Midbrain (tissue), 1 donor: ENCODE results near the gene PLOD3.
"Not testable (repeated sequence)": the region's sequence is repeated elsewhere in the genome, so short reads cannot be mapped to it uniquely, and the experiment has no call there.

Experiments used
- DNase-seq: peaks from one replicate; lab custom pipeline; 2025; lab: John Stamatoyannopoulos, UW

The PLOD3 gene, protein sequence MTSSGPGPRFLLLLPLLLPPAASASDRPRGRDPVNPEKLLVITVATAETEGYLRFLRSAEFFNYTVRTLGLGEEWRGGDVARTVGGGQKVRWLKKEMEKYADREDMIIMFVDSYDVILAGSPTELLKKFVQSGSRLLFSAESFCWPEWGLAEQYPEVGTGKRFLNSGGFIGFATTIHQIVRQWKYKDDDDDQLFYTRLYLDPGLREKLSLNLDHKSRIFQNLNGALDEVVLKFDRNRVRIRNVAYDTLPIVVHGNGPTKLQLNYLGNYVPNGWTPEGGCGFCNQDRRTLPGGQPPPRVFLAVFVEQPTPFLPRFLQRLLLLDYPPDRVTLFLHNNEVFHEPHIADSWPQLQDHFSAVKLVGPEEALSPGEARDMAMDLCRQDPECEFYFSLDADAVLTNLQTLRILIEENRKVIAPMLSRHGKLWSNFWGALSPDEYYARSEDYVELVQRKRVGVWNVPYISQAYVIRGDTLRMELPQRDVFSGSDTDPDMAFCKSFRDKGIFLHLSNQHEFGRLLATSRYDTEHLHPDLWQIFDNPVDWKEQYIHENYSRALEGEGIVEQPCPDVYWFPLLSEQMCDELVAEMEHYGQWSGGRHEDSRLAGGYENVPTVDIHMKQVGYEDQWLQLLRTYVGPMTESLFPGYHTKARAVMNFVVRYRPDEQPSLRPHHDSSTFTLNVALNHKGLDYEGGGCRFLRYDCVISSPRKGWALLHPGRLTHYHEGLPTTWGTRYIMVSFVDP

DNA sequence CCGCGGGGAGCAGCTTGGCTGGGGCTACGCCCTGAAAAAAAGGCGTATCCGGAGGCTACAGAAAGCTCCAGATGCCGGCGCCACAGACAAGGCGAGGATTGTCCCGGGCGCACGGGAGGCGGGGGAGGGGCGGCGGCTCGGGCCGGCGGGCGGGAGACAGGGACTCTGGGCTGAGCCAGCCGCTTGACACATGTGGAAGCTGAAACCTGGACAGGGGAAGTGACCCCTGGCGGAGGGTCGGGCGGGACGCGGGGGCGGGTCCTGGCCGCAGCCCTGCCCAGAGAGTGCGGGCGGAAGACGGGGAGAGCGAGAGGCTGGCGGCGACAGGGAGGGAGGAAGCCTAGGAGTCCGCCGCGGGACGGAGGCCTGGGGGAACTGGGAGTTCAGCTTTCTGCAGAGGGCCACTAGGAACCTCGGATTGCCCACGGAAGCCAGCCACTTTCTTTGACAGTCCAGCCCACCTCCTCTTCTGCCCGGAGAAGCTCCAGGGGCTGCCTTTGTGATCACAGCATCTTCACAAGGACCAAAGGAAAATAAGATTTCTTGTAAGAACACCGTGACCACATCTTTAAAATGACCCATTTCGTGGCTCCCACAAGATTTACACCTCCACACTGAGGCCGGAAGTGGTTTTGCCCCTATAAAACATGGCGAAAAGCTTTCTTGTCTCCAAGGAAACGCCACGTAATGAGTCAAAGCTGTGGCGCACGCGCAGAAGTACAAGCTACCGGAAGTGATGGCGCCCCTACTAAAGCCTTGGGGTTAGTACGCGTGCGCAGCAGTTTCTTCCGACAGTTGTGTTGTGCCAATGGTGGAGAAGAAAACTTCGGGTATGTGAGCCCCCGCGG, at the start of gene PLOD3, which contains the start of gene ZNHIT1:
TSS of gene PLOD3 (minus strand) at position 194 of the 848 bp plus-strand sequence. CDS start 307 bp downstream, outside the sequence.
TSS of gene ZNHIT1 (plus strand) at position 778 of the 848 bp plus-strand sequence. CDS start at position 809, 31 bp downstream.
- peak; percentile 98 for DNase-seq

DNA sequence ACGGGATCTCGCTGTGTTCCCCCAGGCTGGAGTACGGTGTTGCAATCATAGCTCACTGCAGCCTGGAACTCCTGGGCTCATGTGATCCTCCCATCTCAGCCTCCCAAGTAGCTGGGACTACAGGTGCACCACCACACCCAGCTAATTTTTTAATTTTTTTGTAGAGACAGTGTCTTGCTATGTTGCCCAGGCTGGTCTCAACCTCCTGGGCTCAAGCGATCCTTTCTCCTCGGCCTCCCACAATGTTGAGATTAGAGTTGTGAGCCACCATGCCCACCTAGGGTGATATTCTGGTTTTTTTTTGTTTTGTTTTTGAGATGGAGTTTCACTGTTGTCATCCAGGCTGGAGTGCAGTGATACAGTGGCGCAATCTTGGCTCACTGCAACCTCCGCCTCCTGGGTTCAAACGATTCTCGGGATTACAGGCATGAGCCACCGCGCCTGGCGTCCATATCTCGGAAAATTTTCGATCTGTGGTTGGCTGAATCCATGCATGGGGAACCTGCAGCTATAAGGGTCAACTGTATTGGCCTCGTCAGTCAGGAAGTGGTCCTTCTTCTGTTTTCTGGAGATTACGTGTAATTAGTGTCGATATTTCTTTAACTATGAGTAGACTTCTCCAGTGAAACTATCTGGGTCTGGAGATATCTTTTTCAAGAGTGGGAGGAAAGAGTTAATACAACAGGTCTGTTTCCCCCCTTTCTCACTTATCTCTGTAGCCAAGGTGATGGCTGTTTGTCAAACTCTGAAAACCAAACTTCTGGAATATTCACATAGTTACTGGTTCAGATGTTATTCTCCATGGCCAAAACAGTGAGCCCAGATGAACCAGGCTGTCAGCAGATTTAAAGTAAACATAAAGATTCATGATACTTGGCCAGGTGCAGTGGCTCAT, 48.5 kb upstream of the PLOD3 start:
- DNase-seq: no peak

- not testable (repeated sequence) for DNase-seq
Observed at GRCh38 chr7:101264102-101264706, 46.8 kb upstream of the PLOD3 start.

DNA sequence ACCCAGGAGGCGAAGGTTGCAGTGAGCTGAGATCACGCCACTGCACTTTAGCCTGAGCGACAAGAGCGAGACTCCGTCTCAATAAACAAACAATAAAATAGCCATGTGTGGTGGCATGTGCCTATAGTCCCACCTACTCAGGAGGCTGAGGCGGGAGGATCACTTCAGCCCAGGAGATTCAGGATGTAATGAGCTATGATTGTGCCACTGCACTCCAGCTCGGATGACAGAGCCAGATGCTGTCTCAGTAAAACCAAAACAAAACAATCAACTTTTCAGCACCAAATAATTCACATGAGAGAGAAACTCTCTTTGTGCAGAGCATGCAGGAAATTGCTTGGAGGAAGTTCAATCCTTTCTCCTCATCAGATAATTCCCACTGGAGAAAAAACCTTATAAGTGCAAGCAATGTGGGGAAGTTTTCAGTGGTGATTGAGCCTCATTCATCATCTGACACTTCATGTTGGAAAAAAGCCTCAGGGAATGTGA, 40.9 kb upstream of the PLOD3 start:
- no peak for DNase-seq

DNA sequence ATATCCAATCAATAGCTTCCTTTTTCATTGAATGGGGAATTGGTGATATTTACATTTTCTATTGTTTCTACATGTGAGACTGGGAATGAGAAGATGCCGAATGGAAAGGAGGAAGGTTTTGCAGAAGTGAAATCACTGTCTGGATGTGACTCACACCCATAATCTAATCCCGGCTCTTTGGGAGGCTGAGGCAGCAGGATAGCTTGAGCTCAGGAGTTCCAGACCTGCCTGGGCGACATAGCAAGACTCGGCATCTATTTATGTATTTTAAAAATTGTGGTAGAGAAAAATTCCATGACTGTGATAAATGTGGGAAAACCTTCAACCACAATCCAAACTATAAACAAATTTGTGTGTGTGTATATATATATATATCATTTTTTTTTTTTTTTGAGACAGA, 38.4 kb upstream of the PLOD3 start:
- DNase-seq: no peak

GRCh38 chr7:101253199-101253598, 35.8 kb upstream of the PLOD3 start:
- DNase-seq: not testable (repeated sequence)

DNA sequence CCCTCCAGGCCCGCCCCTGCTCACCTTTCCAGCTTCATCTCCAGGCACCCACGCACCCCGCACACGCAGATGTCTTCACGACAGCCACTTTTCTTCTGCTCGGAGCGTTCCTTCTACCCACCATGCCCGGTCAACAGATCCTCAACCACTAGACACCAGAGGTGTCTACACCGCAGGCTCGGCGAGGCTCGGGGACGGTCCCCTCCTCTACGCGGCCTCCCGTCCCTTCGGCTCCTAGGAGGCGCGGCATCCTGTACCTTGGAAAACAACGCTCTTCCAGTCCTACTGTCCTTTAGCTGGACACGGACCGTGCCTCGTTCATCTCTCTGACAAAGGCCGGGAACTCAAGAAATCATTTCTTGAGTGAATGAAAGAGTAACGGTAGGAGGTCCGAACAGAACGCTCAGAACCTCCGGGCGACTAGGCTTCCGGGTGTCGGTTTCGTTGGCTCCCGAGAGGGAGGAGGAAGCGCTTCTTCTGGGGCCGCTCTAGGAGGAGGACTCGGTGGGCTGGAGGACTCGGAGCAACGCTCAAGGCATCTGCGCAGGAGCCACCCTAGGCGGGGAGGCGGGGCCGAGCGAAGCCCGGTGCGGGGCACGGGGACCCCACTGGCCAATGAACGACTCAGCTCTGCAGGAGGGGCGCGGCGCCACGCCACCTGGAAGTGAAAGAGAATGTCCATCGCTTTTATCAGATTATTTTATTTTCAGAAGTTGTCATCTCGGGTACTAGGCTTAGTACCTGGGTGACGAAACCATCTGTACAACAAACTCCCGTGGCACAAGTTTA, 34.7 kb upstream of the PLOD3 start:
- DNase-seq: peak; percentile 96

GRCh38 chr7:101250324-101250723, 32.9 kb upstream of the PLOD3 start:
- DNase-seq: no peak

- no peak for DNase-seq
Observed at GRCh38 chr7:101248276-101248675, 30.9 kb upstream of the PLOD3 start.

DNA sequence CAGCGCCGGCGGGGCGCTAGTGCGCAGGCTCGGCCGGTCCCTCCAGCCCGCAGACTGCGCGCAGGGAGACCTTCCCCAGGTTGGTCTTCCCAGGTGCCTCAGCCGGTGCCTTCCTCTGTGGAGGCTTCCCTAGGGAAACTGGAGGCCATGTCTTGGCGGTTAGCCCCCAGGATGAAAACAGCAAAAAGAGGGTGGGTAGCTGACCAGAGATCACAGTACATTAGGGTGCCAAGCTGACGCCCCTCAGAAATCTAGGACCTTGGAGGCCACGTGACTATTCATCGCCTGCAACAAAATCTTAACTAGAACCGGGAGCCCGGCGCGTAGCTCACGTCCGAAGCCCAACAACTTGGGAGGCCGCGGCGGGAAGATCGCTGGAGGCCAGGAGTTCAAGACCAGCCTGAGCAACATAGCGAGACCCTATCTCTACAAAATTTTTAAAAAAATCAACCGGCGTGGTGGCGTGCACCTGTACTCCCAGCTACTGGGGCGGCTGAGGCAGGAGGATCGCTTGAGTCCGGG, 27.8 kb upstream of the PLOD3 start:
- no peak for DNase-seq

GRCh38 chr7:101244375-101245146, 27.2 kb upstream of the PLOD3 start, which contains the start of gene FIS1:
TSS of gene FIS1 (minus strand) at chr7:101245081. CDS start at chr7:101245004, 77 bp downstream.
- peak; percentile 95 for DNase-seq

GRCh38 chr7:101243646-101244374, 26.4 kb upstream of the PLOD3 start:
- peak; percentile 38 for DNase-seq

- no peak for DNase-seq
Observed at GRCh38 chr7:101241443-101242349, 24.3 kb upstream of the PLOD3 start.

- DNase-seq: no peak
Observed at GRCh38 chr7:101241015-101241363, 23.6 kb upstream of the PLOD3 start.

- DNase-seq: no peak
Observed at GRCh38 chr7:101240226-101241014, 23.0 kb upstream of the PLOD3 start.

DNA sequence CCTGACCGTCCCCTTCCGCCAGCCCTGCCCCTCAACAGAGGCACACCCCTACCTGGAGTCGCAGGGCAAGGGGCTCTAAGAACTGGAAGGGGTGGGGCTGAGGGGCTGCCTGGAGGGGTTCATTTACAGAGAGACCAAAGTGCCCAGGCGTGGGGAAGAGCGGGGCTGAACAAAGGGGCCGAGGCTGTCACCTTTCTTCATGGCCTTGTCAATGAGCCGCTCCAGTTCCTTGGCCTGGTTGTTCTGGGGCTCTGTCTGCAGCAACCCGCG, 22.5 kb upstream of the PLOD3 start:
- DNase-seq: no peak
